Neuron (in vitro differentiated cells): Measurements from ENCODE around the gene PFN3.

Experiments used
- H2AFZ ChIP-seq: one replicate; pipeline ENCODE4 v1.6.1; 2013; ENCODE audit warnings: low read depth, mild to moderate bottlenecking, inconsistent platforms, low read length, moderate library complexity
- H3K27me3 ChIP-seq: one replicate; pipeline ENCODE4 v1.6.1; 2013; ENCODE audit warnings: low read length; ENCODE audit not compliant: insufficient read depth
- H3K36me3 ChIP-seq: one replicate; pipeline ENCODE4 v1.6.1; 2013; ENCODE audit warnings: low read length; ENCODE audit not compliant: insufficient read depth
- H3K4me1 ChIP-seq: one replicate; pipeline ENCODE4 v1.6.1; 2013; ENCODE audit warnings: low read length; ENCODE audit not compliant: insufficient read depth
- H3K4me3 ChIP-seq: 2 replicates; pipeline ENCODE4 v1.5.1; 2013; ENCODE audit warnings: mild to moderate bottlenecking, low read length, moderate library complexity
- H3K9me3 ChIP-seq: one replicate; pipeline ENCODE4 v1.6.1; 2013; ENCODE audit warnings: low read length

PFN3 gene, protein sequence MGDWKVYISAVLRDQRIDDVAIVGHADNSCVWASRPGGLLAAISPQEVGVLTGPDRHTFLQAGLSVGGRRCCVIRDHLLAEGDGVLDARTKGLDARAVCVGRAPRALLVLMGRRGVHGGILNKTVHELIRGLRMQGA

DNA sequence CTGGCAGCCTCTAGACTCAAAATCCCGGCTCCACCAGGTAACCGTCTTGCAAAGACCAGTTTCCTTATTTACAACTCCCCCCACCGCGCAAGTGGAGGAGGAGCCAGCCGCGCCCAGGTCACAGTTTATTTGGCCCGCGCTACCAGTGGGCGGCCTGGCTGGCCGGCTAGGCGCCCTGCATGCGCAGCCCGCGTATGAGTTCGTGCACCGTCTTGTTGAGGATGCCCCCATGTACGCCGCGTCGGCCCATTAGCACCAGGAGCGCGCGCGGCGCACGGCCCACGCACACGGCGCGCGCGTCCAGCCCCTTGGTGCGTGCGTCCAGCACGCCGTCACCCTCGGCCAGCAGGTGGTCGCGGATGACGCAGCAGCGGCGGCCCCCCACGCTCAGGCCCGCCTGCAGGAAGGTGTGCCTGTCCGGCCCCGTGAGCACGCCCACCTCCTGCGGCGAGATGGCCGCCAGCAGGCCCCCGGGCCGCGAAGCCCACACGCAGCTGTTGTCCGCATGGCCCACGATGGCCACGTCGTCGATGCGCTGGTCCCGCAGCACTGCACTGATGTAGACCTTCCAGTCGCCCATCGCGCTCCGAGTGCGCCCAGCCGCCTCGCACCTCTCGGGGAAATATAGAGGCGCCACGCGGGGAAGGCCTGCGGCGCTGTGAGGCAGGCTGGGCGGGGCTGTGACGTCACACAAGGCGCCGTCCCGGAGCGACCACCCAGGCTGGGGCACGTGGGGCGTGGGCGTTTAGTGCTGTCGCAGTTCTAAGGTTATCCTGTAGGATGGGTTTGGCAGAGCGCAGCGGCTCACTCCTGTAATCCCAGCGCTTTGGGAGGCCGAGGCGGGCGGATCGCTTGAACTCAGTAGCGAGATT is at the start of gene PFN3:
Gene PFN3 (minus strand): TSS at position 665 of the 872 bp plus-strand sequence. CDS start 85 bp downstream, at position 580.
- peaks cover 47% of the 10 kb centered on the region for H3K27me3 ChIP-seq
- H3K4me1 ChIP-seq: peaks cover 19% of the 10 kb centered on the region
- H3K36me3 ChIP-seq: no peaks in the 10 kb centered on the region
- H3K9me3 ChIP-seq: no peaks in the 10 kb centered on the region
- H2AFZ ChIP-seq: no peak within 1 kb of the TSS
- no peak within 1 kb of the TSS for H3K4me3 ChIP-seq

DNA sequence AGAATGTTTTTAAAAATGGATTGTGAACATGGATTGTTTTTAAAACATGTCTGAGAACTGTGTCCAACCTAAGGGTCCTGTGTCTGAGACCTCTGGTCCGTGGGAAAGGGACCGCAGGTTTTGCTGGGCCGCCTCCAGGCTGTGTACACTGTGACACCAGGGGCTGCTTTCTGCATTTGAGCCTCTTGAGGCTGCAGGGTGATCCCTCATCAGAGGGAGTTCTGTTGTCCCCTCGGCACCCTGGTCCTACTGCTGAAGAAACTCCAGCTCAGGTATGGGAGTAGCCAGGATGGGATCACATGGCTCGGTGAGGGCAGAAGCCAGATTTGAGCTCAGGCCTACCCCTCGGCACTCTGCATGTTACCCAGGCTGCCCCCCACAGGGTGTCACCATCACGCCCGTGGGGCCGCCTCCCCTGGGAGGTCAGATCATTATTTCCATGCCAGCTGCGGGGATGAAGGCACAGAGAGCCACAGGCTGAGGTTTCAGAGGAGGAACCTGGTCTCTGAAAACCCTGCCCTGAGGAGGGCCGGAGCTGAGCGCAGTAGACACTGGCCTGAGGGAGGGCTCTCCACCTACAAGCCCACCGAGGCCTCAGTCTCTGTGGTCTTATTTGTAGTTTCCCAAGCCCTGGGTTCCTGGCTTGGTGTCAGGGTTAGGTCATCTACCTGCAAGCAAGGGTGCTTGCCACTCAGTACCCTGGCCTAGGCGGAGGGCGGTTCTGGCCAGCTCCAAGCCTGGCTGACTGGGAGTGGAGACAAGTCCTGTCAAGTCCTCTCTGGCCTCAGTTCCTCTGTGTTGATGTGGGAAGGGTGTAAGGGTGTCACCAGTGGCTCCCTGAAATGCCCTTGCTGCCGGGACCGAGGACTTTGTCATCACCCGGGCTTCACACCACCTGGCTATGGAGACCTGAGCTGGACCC is 48.9 kb upstream of the PFN3 start:
- Histone ChIP-seq H3K27me3 (no peaks in the 10 kb centered on the region), H2AFZ (no peak overlapping the region), H3K4me1 (peaks cover 57% of the 10 kb centered on the region), H3K4me3 (no peak overlapping the region), H3K36me3 (peaks cover 15% of the 10 kb centered on the region), H3K9me3 (no peaks in the 10 kb centered on the region)

DNA sequence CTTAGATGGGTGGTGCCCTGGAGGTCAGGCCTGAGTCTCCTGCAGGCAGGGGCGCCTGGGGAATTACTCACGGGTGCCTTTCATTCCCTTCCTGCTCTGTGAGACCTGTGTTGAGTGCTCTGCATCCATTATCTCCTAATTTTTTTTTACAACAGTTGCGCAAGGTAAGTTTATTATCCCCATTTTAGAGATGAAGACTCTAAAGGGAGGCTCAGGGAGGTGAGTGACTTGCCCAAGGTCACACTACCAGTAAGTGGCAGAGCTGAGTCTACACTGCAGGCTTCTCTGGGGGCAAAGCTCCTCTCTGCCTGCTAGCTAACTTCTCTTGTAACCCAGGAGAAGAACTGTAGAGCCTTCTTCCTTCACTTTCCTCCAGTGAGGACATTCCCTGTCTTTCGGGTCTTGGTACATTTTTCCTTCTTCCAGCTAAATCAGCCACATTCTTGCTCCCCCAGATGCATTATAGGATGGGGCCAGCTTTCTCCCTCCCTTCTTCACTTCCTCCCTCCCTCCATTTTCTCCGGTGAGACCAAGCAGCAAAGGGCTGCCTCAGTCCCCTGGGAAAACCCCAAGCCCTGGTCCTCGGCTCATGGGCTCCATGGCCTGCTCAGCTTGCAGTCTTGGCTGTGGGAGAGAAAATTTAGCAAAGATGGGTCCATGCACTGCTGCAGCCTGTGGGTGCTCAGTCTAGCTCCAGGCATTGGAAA is 47.9 kb upstream of the PFN3 start:
- peaks cover 62% of the 10 kb centered on the region for H3K4me1 ChIP-seq
- no peaks in the 10 kb centered on the region for H3K9me3 ChIP-seq
- no peaks in the 10 kb centered on the region for H3K27me3 ChIP-seq
- no peak overlapping the region for H3K4me3 ChIP-seq
- no peak overlapping the region for H2AFZ ChIP-seq
- H3K36me3 ChIP-seq: peaks cover 9% of the 10 kb centered on the region

DNA sequence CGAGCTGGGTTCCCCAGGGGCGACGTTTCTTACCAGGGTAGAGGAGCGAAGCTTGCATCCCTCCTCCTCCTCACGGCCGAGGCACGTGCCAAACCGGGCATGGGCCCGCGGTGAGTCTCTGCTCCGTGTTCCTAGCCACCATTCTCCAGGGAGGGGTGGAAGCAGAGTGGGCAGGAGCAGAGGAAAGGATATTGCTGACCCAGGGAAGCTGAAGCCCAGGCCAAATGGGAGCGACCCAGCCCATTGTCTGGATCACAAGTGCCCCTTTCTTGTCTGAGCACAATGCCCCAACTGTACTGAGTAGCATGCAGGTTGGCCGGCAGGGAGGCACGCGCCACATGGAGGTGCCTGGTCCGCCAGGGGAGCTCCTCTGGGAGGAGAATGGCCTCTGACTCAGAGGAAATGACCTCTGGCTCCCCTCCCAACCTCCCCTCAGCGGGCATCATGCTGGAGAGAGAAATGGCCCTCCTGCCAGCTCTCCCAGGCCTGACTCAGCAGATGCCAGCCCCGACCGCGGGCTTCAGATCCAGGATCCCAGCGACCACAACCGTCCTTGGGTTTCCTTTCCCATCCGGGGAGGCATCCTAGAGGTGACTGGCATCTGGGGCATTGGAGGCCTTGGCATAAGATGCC is 47.3 kb upstream of the PFN3 start:
- Histone ChIP-seq H3K36me3 (peaks cover 3% of the 10 kb centered on the region), H3K4me3 (peak overlapping the region; percentile 4)

DNA sequence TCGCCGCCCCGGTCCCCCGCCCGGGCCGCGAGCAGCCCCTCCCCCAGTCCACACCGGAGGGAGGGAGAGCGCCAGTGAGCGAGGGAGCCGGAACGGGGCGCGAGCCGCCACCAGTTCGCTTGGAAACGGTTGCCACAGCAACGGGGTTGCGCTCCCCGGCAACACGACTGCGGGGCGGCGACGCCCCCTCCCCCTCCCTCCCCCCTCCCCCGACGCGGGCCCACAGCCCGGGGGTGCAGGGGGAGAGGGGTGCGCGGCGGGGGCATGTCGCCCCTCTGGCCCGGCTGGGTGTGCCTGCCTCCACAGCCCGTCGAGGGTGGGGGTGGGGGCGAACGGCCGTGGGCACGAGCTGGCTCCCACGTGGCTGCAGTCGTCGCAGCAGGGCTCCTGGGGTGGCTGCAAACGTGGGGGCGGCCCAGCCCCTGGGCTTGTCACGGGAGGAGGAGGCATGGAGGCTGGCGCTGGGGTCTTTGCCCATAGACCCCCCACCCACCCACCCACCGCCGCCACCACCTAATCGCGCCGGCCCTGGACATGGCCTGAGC is 46.7 kb upstream of the PFN3 start:
- Histone ChIP-seq H3K36me3 (peaks cover 3% of the 10 kb centered on the region), H3K4me3 (peak overlapping the region; percentile 50), H3K4me1 (peaks cover 59% of the 10 kb centered on the region), H3K9me3 (no peaks in the 10 kb centered on the region), H2AFZ (no peak overlapping the region), H3K27me3 (no peaks in the 10 kb centered on the region)

More for the DNA sequence above, 47.3 kb upstream of the PFN3 start:
- no peaks in the 10 kb centered on the region for H3K9me3 ChIP-seq
- no peaks in the 10 kb centered on the region for H3K27me3 ChIP-seq
- H3K4me1 ChIP-seq: peaks cover 61% of the 10 kb centered on the region
- H2AFZ ChIP-seq: no peak overlapping the region

DNA sequence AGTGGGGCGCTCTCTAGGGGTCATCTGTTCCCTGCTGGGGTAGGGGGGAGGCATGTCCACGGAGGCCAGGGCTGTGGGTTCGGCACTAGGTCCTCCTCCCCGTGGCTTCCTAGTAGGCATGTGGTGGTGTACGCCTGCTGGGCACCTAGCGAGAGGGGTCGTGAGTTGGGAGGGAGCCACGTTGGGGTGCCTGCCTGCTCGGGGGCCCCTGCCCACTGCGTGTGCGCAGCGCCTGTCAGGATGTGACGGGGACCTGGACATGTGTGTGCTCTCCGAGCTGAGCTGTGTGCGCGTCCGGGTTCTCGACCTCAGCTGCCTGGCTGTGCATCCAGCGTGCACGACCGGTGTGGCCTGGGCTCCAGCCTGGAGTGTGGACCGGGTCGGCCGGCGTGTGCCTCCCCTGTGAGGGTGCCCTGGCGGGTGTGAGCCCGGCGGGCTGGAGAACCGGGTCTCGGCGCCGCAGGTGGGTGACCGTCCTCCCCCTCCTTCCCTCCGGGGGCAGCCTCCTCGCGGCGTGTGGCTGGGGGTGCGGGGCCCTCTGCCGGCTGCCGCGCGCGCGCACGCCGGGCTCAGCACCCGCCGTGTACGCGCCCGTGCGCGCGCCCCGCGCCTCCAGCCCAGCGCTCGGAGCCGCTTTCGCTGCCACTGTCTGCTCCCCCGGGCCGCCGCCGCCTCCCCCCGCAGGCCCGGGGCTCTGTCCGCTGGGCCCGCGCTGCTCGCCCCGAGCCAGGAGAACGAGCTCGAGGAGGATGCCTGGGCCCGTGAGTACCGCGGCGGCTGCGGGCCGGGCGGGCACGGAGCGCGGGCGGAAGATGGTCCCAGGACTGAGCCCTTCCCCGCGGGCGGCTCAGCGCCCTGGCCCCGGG is 46.0 kb upstream of the PFN3 start, which contains the start of gene PRR7:
Gene PRR7 (plus strand): TSS at position 615 of the 866 bp plus-strand sequence. CDS start 8,254 bp downstream, outside the sequence.
- Histone ChIP-seq H2AFZ (no peak within 1 kb of the TSS), H3K4me3 (peak within 1 kb of the TSS; percentile 50), H3K9me3 (no peaks in the 10 kb centered on the region), H3K27me3 (no peaks in the 10 kb centered on the region), H3K4me1 (peaks cover 59% of the 10 kb centered on the region), H3K36me3 (peaks cover 5% of the 10 kb centered on the region)

DNA sequence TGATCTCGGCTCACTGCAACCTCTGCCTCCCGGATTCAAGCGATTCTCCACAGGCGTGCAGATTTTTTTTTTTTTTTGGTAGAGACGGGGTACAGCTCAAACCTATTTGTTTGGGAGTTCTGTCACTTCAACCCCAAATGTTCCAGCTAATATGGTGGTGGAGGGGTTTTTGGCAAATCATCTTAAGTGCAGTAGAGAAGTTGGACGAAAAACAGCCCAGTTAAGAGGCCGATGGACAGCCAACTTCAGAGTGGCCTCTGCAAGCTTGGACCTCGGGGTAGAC is 45.4 kb upstream of the PFN3 start:
- Histone ChIP-seq H3K4me1 (peaks cover 59% of the 10 kb centered on the region), H2AFZ (no peak overlapping the region), H3K9me3 (no peaks in the 10 kb centered on the region), H3K27me3 (no peaks in the 10 kb centered on the region), H3K4me3 (peak overlapping the region; percentile 50), H3K36me3 (peaks cover 5% of the 10 kb centered on the region)

DNA sequence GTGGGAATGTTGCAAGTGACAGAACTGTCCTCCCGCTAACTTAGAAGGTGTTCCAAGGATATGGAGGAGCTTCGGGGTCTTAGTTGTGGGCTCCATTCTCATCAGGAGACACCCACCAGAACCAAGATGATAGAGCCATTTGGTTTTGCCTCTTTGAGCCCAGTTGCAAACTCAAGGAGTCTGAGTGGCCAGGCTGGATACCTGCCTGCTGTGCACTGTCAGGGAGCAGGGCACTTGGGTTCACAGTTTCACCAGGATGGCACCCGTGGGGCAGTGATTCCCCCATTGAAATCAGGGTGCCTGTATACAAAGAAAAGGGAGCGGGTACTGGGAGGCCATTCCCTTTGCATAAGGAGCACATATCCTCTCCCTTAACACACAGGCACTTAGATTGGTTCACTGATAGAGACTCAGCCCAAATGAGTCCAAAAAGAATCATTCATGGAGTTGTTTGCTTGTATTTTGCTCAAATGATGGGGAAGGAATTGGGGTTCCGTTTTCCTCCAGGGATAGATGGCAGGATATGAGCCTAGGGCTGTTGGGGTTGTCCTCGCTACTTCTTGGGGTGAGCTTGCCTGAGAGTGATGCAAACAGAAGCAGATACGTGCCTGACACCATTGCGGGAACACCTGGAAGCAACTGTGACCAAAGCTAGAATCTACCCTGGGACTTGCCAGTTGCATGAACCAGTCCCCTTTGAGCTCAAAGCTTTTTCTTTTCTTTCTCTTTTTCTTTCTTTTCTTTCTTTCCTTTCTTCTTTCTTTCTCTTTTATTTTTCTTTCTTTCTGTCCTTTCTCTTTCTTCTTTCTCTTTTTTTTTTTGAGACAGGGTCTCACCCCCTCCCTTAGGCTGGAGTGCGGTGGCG is 44.8 kb upstream of the PFN3 start:
- Histone ChIP-seq H3K4me1 (peaks cover 54% of the 10 kb centered on the region), H3K27me3 (no peaks in the 10 kb centered on the region), H2AFZ (no peak overlapping the region), H3K9me3 (no peaks in the 10 kb centered on the region), H3K4me3 (peak overlapping the region; percentile 50), H3K36me3 (peaks cover 5% of the 10 kb centered on the region)

DNA sequence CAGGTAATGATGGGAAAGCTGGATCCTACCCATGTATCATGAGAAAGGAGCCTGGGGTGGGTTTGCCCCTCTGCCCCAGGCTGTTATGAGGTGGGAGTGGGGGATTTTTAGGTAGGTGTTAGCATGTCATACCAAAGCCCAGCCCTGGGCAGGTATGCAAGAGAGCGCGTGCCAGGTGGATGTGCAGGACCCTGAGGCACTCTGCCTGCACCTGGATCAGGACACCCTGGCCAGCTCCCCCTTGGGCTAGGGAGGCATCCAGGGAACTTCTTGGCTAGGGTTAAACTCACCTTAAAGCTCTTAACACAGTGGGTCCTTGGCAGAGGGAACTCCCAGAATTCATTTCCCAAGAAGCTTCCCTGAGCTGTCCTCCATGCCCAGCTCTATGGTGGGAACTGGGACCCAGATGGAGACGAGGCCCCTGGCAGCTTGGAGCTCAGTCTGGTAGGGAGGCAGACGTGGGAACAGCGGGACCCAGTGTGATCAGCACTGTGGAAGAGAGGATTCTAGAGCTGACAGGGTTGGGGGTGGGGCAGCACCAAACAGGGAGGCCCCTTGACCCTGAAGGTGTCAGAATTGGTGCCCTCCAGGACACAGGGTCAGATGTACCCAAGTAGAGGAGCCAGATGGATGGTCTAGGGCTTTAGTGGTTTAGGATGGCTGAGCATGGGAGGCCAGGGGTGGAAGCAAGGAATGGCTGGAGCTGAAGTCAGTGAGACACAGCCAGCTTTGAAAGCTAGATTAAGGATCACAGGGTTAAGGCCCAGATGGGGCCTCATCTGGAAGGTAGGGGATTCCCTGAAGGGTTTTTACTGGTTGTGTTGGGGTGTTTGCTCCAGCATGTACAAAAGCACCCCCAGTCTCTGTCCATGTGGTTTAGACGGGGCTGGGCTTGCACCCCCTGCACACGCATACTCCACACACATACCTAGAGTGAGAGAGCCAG is 43.9 kb upstream of the PFN3 start:
- H3K4me3 ChIP-seq: no peak overlapping the region
- H3K9me3 ChIP-seq: no peaks in the 10 kb centered on the region
- H3K4me1 ChIP-seq: peaks cover 45% of the 10 kb centered on the region
- H3K27me3 ChIP-seq: no peaks in the 10 kb centered on the region
- H2AFZ ChIP-seq: no peak overlapping the region
- H3K36me3 ChIP-seq: peaks cover 5% of the 10 kb centered on the region
